ENCODE data around the gene DAPK1.

DAPK1 gene

DNA sequence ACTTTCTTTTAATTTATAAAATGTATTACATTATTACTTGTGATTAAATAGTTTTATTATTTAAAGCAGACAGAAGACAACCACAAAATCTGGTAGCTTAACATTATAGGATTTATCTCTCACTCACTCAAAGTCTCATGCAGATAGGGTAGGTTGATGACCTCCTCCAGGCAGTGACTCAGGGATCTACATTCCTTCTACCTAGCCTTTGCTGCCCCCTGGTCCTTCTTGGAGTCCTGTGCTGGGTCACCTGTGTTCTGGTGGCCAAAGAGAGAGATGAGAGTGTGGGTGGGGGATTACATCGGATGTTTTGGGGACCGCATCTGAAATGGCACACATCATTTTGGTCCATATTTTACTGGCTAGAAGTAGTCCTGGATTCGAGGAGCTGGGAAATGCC is 132.6 kb downstream of the DAPK1 start:
- no peaks in the 10 kb centered on the region for H3K79me2 ChIP-seq (ENCODE audit: low read length)
- no peaks in the 10 kb centered on the region for H3K4me1 ChIP-seq (ENCODE audit: low read length)

DNA sequence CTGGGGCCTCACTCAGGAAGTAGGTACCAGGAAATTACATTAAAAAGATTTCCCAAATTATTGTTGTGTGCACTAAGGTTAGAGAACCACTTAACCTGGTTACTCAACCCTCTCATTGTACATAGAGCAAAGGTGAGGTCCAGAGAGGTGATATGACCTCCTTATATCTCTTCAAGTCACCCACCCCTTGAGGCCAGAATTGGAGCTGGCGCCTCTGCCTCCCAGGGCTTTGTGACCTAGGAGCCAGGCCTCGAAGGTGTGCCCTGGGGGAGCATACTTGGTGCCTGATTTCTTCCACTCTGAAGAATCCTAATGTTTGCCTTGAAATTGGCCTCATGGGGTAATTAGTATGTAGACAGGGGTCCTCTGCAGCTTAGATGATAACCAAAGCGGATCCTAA is 133.2 kb downstream of the DAPK1 start:
- Histone ChIP-seq H3K4me2 (ENCODE audit: low read length) (no peak overlapping the region), H3K4me1 (ENCODE audit: low read length) (no peaks in the 10 kb centered on the region), H4K20me1 (ENCODE audit: insufficient read depth, low read length) (no peaks in the 10 kb centered on the region), H3K9ac (ENCODE audit: low read length) (no peak overlapping the region), H3K4me3 (ENCODE audit: low read length) (no peak overlapping the region), H3K9me3 (ENCODE audit: insufficient read depth, low read length) (no peaks in the 10 kb centered on the region), H3K27ac (ENCODE audit: low read length) (no peak overlapping the region), H2AFZ (ENCODE audit: low read depth, low read length) (no peak overlapping the region), H3K36me3 (replicated peaks; ENCODE audit: low read depth, low read length) (no peaks in the 10 kb centered on the region), H3K79me2 (ENCODE audit: low read length) (no peaks in the 10 kb centered on the region), H3K27me3 (ENCODE audit: low read depth, low read length) (no peaks in the 10 kb centered on the region)
- TF ChIP-seq, protein P1, sequence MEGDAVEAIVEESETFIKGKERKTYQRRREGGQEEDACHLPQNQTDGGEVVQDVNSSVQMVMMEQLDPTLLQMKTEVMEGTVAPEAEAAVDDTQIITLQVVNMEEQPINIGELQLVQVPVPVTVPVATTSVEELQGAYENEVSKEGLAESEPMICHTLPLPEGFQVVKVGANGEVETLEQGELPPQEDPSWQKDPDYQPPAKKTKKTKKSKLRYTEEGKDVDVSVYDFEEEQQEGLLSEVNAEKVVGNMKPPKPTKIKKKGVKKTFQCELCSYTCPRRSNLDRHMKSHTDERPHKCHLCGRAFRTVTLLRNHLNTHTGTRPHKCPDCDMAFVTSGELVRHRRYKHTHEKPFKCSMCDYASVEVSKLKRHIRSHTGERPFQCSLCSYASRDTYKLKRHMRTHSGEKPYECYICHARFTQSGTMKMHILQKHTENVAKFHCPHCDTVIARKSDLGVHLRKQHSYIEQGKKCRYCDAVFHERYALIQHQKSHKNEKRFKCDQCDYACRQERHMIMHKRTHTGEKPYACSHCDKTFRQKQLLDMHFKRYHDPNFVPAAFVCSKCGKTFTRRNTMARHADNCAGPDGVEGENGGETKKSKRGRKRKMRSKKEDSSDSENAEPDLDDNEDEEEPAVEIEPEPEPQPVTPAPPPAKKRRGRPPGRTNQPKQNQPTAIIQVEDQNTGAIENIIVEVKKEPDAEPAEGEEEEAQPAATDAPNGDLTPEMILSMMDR (IDR thresholded peaks at IDR 0.05; ENCODE audit: low read depth, low read length): no peak
- TF ChIP-seq EZH2phosphoT487 (IDR thresholded peaks at IDR 0.05; ENCODE audit: low read depth): no peak

More for the DNA sequence above, 132.6 kb downstream of the DAPK1 start:
- no peaks in the 10 kb centered on the region for H4K20me1 ChIP-seq (ENCODE audit: insufficient read depth, low read length)
- H2AFZ ChIP-seq (ENCODE audit: low read depth, low read length): no peak overlapping the region
- TF ChIP-seq, protein P1 (IDR thresholded peaks at IDR 0.05; ENCODE audit: low read depth, low read length): no peak
- TF ChIP-seq EZH2phosphoT487 (IDR thresholded peaks at IDR 0.05; ENCODE audit: low read depth): no peak
- no peak overlapping the region for H3K4me2 ChIP-seq (ENCODE audit: low read length)
- H3K27me3 ChIP-seq (ENCODE audit: low read depth, low read length): no peaks in the 10 kb centered on the region
- no peaks in the 10 kb centered on the region for H3K36me3 ChIP-seq (replicated peaks; ENCODE audit: low read depth, low read length)
- H3K9me3 ChIP-seq (ENCODE audit: insufficient read depth, low read length): no peaks in the 10 kb centered on the region
- no peak overlapping the region for H3K27ac ChIP-seq (ENCODE audit: low read length)
- H3K4me3 ChIP-seq (ENCODE audit: low read length): no peak overlapping the region
- H3K9ac ChIP-seq (ENCODE audit: low read length): no peak overlapping the region

DNA sequence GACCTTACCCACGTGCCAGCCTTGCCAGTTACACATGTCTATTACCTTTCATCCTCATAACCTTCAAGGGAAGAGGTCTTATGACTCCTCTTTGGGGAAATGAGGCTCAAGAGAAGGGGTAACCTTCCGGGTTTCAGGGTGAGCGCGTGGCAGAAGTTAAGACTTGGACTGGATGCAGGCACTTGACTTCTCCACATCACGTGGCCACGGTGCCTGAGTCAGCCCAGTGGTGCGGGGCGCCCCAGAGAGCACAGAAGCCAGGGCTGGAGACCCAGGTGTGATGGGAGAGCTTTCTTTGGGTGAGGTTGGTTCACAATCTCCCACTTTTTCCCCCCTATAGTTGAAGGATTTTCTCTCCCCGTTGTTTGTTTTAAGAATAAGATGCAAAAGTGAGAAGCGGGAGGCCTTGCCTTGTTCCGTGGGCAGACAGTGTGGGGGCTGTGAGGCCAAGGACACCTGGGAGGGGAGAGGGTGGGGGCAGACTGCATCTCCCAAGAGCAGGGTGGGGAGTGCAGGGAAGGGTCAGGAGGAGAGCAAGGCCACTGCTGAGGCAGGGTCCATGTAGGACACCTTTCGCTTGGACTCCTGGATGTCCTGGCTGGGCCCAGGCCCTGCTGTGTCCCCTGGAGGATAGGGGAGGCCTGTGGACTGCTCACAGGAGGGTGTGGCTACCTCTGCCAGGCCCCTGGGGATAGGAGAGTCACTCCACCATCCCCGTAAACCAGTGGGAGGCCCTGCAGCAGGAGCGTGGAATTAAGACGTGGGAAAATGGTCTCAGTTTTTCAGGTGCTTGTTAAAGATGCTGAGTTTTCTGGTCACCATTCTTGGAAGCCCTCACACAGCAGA is 138.2 kb downstream of the DAPK1 start:
- no peak overlapping the region for H3K4me3 ChIP-seq (ENCODE audit: low read length)
- no peaks in the 10 kb centered on the region for H3K4me1 ChIP-seq (ENCODE audit: low read length)
- H3K9ac ChIP-seq (ENCODE audit: low read length): no peak overlapping the region
- no peak overlapping the region for H3K27ac ChIP-seq (ENCODE audit: low read length)
- no peak overlapping the region for H2AFZ ChIP-seq (ENCODE audit: low read depth, low read length)
- H4K20me1 ChIP-seq (ENCODE audit: insufficient read depth, low read length): no peaks in the 10 kb centered on the region
- H3K36me3 ChIP-seq (replicated peaks; ENCODE audit: low read depth, low read length): no peaks in the 10 kb centered on the region
- H3K9me3 ChIP-seq (ENCODE audit: insufficient read depth, low read length): no peaks in the 10 kb centered on the region
- no peaks in the 10 kb centered on the region for H3K27me3 ChIP-seq (ENCODE audit: low read depth, low read length)
- no peak overlapping the region for H3K4me2 ChIP-seq (ENCODE audit: low read length)
- no peaks in the 10 kb centered on the region for H3K79me2 ChIP-seq (ENCODE audit: low read length)
- TF ChIP-seq, protein P1 (IDR thresholded peaks at IDR 0.05; ENCODE audit: low read depth, low read length): no peak
- no peak for TF ChIP-seq EZH2phosphoT487 (IDR thresholded peaks at IDR 0.05; ENCODE audit: low read depth)

DNA sequence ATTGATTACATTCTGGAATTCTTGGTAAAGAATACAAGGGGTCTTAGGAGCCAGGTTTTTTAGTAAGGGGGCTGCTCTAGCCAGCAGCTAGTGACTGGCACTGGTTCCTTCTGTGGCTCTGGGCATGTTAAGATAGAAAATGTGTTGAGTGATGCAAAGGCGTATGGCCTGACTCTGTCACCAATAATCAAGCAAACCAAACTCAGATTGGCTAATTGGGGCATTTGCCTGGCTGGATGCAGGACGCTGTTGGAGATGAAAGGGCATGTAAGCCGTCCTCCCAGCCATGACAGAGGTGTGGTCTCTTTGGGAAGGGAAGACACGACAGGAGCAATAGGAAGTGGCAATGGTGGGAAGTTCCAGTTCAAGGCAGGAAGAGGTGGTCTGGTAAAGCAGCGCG is 140.6 kb downstream of the DAPK1 start:
- Histone ChIP-seq H3K27ac (ENCODE audit: low read length) (no peak overlapping the region), H4K20me1 (ENCODE audit: insufficient read depth, low read length) (no peaks in the 10 kb centered on the region), H3K4me1 (ENCODE audit: low read length) (no peaks in the 10 kb centered on the region), H2AFZ (ENCODE audit: low read depth, low read length) (no peak overlapping the region), H3K9me3 (ENCODE audit: insufficient read depth, low read length) (no peaks in the 10 kb centered on the region), H3K79me2 (ENCODE audit: low read length) (no peaks in the 10 kb centered on the region), H3K27me3 (ENCODE audit: low read depth, low read length) (no peaks in the 10 kb centered on the region), H3K4me3 (ENCODE audit: low read length) (no peak overlapping the region), H3K9ac (ENCODE audit: low read length) (no peak overlapping the region), H3K36me3 (replicated peaks; ENCODE audit: low read depth, low read length) (no peaks in the 10 kb centered on the region), H3K4me2 (ENCODE audit: low read length) (no peak overlapping the region)
- TF ChIP-seq, protein P1 (IDR thresholded peaks at IDR 0.05; ENCODE audit: low read depth, low read length): no peak
- TF ChIP-seq EZH2phosphoT487 (IDR thresholded peaks at IDR 0.05; ENCODE audit: low read depth): no peak
